ENCODE measurements around the gene CDC25B.

Gene CDC25B

DNA sequence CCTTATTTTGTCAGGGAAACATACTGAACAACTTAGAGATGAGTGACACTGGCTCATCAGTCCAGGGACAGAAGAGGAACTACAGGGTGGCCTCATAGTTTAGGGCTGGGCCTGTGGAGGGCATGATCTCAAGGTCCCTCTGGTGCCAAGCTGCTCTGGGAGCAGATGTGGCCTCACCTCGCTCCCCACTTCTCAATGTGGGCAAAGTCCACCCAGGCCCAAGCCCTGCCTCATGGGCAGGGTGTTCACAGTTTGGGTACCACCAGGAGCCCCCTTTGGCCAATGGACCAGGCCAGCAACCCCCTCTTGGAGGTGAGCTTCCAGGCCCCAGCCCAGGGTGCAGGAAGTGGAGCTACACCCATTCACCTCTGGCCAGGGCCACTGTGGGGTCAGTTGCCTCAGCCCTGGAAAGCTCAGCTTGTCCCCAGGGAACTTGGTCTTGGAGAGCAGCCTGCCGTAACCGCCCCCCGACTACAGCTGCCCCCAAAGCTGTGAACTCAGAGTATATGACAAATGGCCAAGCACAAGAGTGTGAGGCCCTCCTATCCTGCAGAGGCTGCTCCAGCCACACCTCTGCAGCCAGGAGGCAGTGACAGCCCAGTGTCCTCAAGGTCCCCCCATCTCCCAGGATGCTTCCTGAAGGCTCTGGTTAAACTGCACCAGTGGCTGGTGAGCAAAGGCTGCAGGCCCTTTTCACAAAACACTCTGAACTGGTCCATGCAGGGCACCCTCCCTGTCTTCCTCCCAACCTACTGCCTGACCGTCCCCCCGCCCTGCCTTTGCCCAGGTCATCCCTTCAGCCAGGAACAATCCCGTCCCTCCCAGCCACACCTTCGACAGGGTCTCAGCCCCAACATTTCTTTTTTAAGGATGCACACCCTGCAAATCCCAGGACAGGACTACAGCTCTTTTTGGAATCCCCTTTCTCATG lies 32.2 kb upstream of the CDC25B start:
- DNase-seq (ENCODE audit: low read depth, low spot score): no peak

DNA sequence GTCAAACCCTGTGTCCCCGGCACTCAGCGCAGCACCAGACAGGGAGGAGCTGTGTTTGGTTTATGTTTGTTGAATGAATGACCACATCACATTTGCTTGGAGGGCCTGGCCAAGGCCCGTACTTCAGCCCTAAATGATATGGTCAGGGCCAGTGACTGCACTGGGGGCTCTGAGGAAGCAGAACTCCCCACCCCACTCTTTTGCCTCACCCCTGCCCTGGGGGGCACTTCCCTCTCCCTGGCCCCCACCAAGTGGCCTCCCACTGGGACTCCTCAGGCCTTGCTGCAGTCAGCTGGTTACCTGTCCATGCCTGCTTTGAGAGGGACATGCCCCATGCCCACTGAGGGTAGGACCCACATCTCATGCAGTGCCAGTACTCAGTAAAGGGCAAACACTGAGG lies 31.5 kb upstream of the CDC25B start:
- DNase-seq (ENCODE audit: low read depth, low spot score): no peak

DNA sequence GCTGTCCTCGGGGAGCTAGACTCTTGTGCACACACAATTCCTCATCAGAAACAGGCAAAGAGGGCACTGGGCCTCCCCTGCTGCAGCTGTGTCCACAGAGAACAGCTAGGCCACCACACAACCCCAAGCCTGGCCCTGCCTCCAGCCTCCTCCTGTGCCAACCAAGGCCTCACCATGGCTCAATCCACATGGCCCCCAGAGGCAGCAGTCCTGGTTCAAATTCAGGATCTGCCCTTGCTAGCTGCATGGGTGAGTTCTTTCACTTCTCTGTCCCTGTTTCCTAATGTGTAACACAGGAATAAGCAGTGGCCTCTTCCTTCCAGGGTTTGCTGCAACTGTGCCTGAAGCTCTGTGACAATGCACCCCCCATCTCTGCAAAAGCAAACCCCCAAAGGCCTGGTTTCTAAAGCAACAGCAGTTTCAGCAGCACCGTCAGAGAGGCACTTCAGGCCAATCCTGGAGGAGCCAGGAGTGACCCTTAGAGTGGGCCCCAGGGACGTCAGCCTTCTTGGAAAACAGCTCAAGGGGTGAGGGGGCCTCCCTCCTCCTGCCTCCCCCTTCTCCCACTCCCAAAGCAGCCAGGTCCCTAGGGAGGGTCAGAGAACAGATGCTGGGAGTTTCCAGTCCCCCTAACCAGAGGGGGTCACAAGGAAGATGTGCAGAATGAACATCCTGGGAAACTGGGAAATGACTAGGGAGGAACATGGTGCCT lies 30.8 kb upstream of the CDC25B start:
- no peak for DNase-seq (ENCODE audit: low read depth, low spot score)

DNA sequence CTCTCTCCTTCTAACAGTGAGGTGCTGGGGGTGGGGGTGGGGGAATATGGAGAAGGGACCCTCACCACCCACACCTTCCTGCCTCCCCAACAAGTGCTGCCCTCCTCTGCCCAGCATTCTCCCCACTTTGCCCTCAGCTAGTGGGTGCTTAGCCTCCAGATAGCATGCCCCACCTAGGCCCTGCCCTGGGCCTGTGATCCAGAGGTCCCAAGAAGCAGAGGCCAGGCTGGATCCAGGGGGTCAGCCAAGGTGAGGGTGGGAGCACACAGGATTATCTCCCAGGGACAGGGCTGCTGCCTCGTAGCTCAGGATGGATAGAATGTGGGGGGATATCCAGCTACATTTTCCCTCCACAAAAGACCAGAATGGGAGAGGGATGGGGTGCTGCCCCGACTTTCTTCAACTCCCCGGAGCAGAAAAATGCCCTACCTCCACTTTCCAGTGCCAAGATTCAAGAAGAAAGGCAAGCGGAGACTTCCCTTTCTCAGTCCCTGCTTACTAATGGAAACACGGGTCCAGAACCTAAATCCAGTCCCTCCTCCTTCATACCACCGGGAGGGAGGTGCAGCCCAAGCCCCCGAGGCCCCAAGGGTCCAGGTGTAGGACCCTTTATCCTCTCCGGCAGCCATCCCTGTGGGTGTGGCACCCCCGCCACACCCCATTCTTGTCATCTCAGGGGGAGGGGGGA lies 29.5 kb upstream of the CDC25B start:
- DNase-seq (ENCODE audit: low read depth, low spot score): no peak

DNA sequence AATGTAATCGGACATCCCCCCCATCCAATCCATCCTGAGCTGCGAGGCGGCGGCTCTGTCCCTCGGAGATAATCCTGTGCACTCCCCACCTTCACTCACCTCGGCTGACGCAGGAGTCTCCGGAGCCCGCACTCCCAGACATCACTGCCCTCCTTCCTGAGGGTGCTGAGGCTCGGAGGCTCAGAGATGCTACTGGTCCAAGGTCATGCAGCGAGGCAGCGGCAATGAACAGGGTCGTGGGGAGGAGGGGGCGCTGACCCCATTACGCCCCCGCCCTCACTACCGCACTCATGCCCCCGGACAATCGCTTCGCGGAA lies 29.0 kb upstream of the CDC25B start:
- DNase-seq (ENCODE audit: low read depth, low spot score): no peak

DNA sequence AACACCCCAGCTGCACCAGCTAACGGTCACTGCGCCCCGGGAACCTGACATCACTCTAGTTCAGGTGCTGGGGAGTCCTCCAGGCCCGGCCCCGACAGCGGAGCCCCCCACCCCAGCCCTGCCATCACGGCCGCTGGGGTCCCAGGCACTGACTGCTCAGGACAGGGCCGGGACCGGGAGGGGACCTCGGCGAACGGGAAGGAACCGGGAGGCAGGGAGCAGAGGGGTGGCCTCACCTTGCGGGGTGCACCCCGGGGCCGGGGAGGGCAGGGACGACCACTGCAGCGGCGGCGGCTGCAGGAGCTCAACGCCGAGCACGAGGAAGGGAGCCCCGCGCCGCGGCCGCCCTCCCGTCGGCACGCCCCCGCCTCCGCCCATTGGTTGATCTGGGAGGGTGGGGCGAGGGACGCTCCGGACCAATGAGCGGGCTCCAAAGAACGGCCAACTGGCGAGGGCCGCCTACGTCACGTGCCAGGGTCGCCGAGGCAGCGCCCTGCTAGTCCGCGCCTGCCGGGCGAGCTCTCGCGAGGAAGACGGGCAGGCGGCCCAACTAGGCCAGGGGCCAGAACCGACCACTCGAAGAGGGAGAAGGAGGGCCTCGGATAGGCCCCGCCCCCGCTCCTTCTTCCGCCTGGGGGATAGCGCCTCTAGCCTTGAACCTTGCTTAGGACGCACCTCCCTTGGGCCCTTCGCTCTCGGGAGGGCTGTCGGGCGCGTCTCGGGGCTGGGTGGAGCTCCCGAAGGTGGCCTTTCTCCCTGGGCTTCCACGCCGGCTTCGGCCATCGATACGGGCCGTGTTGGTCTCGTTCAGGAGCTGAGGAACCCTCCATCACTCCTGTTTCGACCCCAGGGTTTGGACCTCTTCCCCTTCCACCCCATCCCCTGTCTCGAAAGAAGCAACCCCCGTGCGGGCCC lies 28.4 kb upstream of the CDC25B start, which contains the start of gene ADISSP:
Gene ADISSP, minus strand, starts transcription at position 327 of the 915 bp plus-strand sequence. CDS start 7,653 bp downstream, outside the sequence.
- DNase-seq (ENCODE audit: low read depth, low spot score): peak; percentile 94

DNA sequence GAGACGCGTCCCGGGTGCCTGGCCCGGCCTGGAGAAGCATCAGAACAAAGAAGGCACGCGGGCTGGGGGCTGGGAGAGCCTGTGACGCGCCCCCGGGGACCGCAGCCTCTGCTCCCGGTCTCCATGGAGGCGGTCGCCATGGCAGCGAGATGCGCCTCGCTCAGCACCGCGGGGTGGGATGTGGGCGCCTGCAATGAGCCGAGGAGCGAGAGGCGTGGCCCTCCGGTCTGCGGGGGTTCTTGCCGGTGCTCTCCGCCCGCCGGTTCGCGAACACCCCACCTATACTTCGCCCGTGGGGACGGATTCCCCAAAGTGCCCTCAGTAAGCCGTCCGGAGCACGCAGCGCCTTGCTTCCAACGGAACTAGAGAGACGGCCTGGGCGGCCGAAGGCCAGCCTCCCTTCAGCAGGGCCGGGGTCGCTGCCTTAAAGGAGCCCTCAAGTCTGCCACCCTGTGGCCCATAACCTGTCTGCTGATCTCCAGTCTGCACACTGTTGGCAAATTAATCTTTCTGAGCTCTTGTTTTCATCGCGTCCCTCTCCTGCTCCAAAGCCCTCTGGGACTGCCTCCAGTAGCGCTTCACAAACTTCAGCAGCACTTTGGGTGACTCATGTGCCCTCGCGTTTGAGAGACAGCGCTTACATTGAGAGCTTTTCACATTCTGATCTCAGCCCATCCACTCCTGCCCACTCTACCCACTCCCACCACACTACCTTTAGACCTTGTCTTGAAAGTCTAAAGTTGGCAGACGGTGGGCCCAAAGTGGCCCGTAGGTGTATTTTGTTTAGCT lies 27.6 kb upstream of the CDC25B start:
- no peak for DNase-seq (ENCODE audit: low read depth, low spot score)

DNA sequence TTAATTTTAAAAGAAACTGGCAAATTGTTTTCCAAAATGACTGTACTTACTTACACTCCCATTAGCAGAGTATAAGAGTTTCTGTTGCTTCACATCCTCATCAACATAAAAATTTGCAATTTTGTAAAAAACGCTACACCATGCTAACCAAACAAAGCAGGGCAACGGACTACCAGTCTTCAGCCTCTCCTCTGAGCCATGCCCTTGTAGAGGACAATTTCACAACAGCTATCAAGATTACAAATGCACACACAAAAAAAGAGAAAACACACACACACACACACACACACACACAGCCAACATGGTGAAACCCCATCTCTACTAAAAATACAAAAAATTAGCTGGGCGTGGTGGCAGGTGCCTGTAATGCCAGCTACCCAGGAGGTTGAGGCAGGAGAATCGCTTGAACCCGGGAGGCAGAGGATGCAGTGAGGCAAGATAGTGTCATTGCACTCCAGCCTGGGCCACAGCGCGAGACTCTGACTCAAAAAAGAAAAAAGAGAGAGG lies 24.5 kb upstream of the CDC25B start:
- DNase-seq (ENCODE audit: low read depth, low spot score): no peak

DNA sequence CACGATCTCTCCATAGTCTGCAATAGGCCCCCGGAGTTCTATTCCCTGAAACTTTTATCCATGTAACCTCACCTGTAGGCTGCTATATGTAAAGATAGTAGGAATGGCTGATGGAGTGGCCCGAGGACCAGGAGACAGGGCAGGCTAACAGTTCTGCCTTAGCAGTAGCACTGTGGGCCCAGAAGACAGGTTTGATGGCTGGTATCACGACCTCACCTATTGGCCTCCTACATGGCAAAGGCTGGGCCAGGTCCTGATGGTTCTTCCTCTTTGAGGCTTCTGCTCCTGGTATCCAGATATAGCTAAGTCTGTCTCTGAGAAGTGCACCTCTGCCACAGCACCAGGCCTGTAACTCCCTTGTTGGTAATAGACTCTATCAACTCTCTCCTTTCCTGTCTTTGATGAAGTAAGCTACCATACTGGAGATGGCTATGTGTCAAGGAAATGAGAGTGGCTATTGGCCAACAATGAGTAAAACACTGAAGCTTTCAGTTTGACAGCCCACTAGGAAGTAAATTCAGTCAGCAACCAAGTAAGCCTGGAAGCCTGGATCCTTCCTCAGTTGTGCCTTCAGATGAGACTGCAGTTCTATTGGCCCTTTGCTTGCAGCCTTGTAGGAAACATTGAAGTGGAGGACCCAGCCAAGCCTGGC lies 20.5 kb upstream of the CDC25B start:
- no peak for DNase-seq (ENCODE audit: low read depth, low spot score)

DNA sequence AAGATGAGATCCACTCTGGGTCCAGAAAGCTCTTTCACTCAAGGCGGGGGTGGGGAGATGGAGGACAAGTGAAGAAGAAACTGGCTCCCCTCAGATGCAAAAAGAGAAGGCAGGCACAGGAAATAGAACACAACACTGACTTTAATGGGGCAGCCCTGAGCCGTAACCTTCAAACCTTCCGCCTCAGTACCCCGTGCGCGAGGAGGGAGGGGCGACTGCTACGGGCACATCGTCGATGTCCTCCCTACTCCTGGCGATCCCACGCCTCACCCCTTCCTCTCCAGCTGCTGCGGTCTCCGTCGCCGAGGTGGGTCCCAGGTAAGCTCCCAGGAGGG lies 18.8 kb upstream of the CDC25B start:
- DNase-seq (ENCODE audit: low read depth, low spot score): no peak

DNA sequence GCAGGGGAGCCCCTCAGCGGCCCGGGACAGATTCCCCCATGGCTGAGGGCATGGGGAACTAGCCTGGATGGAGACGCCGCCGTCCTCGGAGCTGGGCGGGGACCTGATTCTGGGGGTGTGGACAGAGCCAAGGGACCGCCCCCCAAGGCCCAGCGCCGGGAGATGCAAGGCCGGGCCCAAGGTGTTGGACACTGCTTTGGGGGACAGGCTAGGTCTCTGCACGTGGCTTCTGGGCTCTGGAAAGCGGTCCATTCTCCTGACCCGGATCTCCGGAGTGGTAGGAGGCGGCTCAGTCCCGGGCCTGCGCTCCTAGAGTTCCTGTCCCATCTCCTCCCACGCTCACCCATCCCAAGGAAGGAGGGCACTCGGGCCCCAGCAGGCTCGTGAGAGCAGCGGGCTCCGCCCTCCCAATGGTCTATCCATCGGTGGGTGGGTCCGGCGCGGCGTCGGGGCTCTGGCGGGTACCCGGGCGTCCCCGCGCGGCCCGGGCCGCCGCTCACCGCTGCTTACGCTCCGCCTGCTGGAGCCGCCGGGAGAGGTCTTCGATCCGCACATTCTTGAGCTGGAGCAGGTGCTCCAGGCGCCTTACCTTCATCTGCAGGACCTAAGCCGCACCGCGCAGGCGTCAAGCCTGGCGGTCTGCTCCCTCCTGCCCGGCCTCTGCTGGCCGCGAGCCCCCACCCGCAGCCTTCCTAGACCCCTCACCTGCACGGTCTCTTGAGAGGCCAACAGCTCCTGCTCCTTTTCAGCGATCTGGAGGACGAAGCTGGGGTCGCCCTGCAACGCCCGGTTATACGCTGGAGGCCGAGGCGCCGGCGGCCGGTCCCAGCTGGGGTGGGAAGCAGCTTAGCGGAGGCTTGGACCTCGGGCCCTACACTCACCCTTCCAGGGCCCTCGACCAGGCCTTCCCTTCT lies 18.1 kb upstream of the CDC25B start:
- no peak for DNase-seq (ENCODE audit: low read depth, low spot score)

DNA sequence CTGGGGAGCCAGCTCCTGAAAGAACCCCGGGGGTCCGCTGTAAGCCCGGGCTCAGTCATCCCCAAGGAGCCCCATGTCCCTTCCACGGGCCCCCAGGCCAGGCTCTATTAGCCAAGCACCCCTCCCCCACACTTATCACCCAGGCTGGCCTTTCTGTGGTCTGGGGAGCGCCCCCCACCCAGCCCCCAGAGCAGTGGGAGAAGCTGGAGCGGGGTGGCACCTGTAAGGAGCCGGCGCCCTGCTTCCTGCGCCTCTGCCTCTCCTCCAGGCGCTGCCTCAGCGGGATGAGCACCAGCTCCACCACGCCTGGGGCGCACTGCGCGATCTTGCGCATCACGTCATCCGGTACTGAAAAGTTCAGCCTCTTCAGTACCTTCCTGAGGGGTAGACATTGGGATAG lies 17.1 kb upstream of the CDC25B start:
- DNase-seq (ENCODE audit: low read depth, low spot score): no peak

DNA sequence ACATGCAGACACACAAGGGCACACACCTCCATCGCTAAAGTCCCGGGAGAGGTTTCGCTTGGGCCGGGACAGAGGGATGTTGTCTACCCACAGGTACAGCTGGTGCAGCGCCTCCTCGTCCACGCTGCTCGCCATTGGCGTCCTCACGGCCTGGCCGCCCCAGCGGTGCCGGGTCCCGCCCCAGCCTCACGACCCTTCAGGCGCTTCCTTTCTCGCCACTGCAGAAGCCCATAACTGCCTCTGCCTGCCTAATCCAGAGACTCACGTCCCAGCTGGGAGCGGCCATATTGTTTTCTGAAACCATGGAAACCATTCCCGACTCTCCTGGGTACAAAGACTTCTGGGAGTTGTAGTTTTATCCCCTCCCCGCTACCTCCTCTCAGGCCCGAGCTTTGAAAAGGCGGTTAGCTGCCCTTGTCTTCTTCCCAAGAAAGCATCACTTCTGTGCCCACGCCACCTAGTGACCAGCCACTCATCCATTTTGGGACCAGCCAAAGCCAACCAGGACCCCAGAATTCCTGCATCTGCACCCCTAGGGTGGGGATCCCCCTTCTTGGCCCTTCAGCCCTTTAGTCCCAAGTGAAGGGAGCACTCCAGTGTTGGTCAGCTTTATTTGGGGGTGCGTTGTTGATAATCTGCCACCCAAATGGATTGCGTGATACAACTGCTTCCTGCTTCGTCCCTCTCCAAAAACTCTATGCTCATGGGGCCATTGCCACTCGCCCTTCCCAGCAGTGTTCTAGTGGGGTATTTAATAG lies 14.8 kb upstream of the CDC25B start, which contains the start of gene SPEF1:
Gene SPEF1, minus strand, starts transcription at position 296 of the 758 bp plus-strand sequence. Its CDS starts 161 bp downstream, at position 135.
- DNase-seq (ENCODE audit: low read depth, low spot score): peak; percentile 88

DNA sequence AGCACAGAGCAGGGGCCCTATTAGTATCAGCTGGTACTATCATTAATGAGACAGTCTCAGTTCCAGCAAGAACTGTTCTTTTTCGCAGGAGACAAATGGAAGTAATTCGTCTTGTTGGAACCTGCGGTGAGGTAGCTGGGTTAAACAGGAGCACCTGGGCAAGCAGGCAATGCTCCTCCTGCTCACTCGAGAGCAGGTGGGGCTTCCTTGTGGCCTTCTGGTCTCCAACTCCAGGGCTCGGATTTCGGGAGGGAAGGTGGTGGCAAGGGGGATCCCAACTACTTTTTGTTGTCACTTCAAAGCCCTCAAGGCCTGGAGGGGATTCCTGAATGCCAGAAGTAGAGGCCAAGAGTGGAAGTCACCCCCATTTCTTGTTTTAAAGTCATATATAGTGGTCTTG lies 13.5 kb upstream of the CDC25B start:
- DNase-seq (ENCODE audit: low read depth, low spot score): no peak

DNA sequence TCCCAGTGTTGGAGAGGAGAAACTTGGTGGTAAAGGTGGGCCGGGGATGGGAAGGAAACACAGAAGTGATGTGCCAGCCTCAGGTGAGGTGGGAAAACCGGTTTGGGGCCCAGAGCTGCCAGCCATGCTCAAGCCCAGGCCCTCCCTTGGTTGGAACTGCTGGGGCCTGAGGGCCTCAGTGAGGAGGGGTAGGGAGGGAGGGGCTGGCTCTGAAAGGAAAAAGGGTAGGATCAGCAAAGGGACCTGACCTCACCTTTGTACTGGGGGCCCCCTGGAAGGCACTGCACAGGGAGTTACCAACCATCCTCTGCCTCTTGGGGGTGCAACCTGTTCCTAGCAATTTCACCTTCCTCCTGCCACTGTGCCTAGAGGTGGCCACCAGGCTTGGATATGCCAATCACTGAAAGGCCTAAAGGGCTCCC lies 13.0 kb upstream of the CDC25B start:
- no peak for DNase-seq (ENCODE audit: low read depth, low spot score)

DNA sequence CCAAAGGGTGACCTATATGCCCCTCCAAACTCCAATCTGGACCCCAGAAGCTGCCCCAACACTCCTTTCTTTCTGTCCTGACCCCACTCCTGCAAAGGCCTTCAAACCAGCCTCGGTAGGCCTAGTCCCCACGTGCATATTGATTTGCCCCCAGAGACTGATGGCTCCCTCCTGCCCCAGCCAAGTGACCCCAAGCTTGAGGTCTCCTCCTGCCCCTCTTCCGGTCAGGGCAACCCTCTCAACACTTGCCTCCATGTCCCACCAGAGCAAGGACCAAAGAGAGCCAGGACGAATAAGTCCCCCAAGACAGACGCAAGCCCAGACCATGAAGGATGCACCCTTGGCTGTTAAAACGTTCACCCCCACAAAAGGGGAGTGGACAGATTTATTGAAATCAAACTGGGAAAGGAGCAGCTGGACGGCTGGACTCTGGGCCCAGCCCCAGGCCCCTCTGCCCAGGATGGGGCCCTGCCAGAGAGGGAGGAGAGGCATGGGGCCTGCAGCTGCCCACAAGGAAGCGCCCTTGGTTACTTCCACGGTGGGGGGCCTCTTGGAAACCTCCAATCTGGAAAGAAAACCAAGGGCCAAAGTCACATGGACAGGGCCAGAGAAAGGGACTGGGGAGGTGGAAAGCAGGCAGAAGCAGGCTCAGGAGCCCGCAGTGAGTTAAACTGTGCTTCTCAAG lies 12.5 kb upstream of the CDC25B start:
- DNase-seq (ENCODE audit: low read depth, low spot score): no peak

DNA sequence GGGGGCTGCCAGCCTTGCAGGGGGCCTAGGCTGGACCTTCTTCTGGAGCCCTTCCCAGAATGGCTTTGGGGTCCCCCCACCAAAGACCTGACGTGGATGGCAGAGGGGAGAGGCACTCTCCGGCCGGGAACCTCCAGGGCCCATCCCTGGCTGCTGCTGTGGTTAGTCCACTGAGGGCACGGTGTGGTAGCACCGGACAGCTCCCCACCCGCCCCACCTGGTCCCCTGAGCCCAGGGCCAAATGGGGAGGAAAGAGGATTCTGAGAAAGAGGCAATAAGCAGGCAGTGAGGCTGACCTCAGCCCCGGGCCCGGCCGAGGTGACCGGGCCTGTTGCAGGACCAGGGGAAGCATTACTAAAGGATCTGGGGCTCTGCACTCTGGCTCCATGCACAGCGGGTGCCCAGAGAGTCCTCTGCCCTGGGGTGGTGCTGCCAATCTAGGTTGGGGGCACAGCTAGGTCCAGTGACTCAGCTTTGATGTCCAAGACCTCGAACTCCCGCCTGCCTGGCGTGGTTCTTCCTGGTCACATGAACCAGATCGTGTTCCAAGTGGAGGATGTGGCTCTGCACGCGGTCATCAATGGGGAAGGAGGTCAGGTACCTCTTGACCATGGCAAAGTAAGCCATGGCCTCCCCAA lies 11.8 kb upstream of the CDC25B start:
- no peak for DNase-seq (ENCODE audit: low read depth, low spot score)
